Activated T-cell treated with anti-CD3 and anti-CD28 coated beads, Interleukin-2, amount 50 U/mL, for 24 hours (primary cell): ENCODE measurements around the gene TSPAN5.
"Not testable (repeated sequence)": the region's sequence is repeated elsewhere in the genome, so short reads cannot be mapped to it uniquely, and the experiment has no call there.

Source experiments
- DNase-seq: peaks from one replicate; pipeline ENCODE4 v3.0.0-alpha.2; 2020
- H3K27ac Mint-ChIP-seq: 2 replicates; pipeline ENCODE4 v1.8.0; 2020; ENCODE audit warnings: mild to moderate bottlenecking, mixed read lengths
- H3K27me3 Mint-ChIP-seq: 2 replicates; pipeline ENCODE4 v1.8.0; 2020; ENCODE audit warnings: mixed read lengths
- H3K36me3 Mint-ChIP-seq: 2 replicates; pipeline ENCODE4 v1.8.0; 2020; ENCODE audit warnings: low read depth, mixed read lengths
- H3K4me1 Mint-ChIP-seq: 2 replicates; pipeline ENCODE4 v1.8.0; 2020; ENCODE audit warnings: low read depth, mixed read lengths
- H3K4me3 Mint-ChIP-seq: 2 replicates; pipeline ENCODE4 v1.8.0; 2020; ENCODE audit warnings: mild to moderate bottlenecking, moderate library complexity, mixed read lengths
- H3K9me3 Mint-ChIP-seq: 2 replicates; pipeline ENCODE4 v1.8.0; 2020; ENCODE audit warnings: mixed read lengths

Gene TSPAN5

DNA sequence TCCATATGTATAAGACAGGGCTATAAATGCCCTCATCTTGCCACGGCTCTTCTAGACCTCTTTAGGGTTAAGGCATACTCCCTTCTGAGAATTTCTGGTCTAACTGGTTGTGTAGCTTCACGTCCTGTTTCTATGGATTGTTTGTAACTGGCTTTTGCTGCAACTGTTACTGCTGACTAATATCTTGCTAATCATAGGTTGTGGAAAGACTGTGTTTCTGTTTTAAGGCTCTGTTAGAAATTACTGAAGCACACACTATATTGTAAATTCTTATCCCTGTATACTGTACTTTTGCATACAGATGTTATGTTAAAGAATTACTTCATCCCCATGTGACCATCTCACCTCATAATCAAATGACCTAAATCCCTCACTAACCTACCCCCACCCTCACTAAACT is 178.8 kb downstream of the TSPAN5 start:
- Mint-ChIP-seq H3K36me3 (peaks cover 76% of the 10 kb centered on the region), H3K27ac (peak overlapping the region; percentile 78), H3K4me1 (peaks cover 74% of the 10 kb centered on the region)
- H3K4me3 Mint-ChIP-seq, H3K9me3 Mint-ChIP-seq, DNase-seq, H3K27me3 Mint-ChIP-seq: not testable (repeated sequence)

- peaks cover 83% of the 10 kb centered on the region for H3K36me3 Mint-ChIP-seq
- H3K9me3 Mint-ChIP-seq: no peaks in the 10 kb centered on the region
- peaks cover 64% of the 10 kb centered on the region for H3K4me1 Mint-ChIP-seq
- DNase-seq: no peak
- H3K4me3 Mint-ChIP-seq: no peak overlapping the region
- H3K27me3 Mint-ChIP-seq: no peaks in the 10 kb centered on the region
- no peak overlapping the region for H3K27ac Mint-ChIP-seq
These were observed 181.5 kb downstream of the TSPAN5 start for GRCh38 chr4:98476891-98477290.

DNA sequence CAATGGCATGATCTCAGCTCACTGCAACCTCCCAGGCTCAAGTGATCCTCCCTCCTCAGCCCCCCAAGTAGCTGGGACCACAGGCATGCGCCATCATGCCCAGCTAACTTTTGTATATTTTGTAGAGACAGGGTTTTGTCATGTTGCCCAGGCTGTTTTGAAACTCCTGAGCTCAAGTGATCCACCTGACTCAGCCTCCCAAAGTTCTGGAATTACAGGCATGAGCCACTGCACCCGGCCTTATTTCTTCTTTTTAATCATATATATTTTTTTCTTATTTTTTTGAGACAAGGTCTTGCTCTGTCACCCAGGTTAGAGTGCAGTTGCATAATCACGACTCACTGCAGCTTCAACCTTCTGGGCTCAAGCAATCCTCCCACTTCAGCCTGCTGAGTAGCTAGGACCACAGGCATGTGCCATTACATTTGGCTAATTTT is 184.0 kb downstream of the TSPAN5 start:
- no peaks in the 10 kb centered on the region for H3K9me3 Mint-ChIP-seq
- peaks cover 90% of the 10 kb centered on the region for H3K36me3 Mint-ChIP-seq
- no peak overlapping the region for H3K4me3 Mint-ChIP-seq
- peak overlapping the region; percentile 37 for H3K27ac Mint-ChIP-seq
- DNase-seq: no peak
- H3K4me1 Mint-ChIP-seq: peaks cover 58% of the 10 kb centered on the region
- no peaks in the 10 kb centered on the region for H3K27me3 Mint-ChIP-seq

- H3K27ac Mint-ChIP-seq: no peak overlapping the region
- no peak overlapping the region for H3K4me3 Mint-ChIP-seq
- H3K36me3 Mint-ChIP-seq: peaks cover 77% of the 10 kb centered on the region
- H3K4me1 Mint-ChIP-seq: peaks cover 49% of the 10 kb centered on the region
- no peak for DNase-seq
- no peaks in the 10 kb centered on the region for H3K9me3 Mint-ChIP-seq
- no peaks in the 10 kb centered on the region for H3K27me3 Mint-ChIP-seq
These were observed 185.4 kb downstream of the TSPAN5 start for GRCh38 chr4:98473046-98473445.

GRCh38 chr4:98470831-98471230 is 187.6 kb downstream of the TSPAN5 start:
- peaks cover 57% of the 10 kb centered on the region for H3K4me1 Mint-ChIP-seq
- peaks cover 59% of the 10 kb centered on the region for H3K36me3 Mint-ChIP-seq
- peak overlapping the region; percentile 50 for H3K27ac Mint-ChIP-seq
- DNase-seq: no peak
- no peaks in the 10 kb centered on the region for H3K27me3 Mint-ChIP-seq
- H3K9me3 Mint-ChIP-seq: no peaks in the 10 kb centered on the region
- H3K4me3 Mint-ChIP-seq: no peak overlapping the region

DNA sequence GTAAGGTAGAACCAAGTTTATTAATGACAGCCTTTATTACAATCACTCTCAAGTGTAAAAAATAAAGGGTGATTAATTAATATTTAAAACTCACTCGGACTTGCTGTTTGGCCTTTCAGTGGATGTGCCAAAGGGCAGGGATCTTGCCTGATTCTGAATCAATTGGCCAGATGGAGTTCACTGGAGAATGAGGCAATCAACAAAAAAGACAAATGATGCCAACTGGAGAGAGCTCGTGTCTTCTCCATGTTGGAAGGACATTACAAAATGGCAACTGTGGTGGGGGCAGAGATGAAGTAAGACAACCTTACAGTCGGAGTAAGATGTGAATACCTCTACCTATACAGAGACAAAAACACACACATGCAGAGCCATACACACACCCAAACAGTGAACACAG is 188.0 kb downstream of the TSPAN5 start:
- H3K36me3 Mint-ChIP-seq: peaks cover 56% of the 10 kb centered on the region
- H3K9me3 Mint-ChIP-seq: no peaks in the 10 kb centered on the region
- DNase-seq: no peak
- H3K4me1 Mint-ChIP-seq: peaks cover 59% of the 10 kb centered on the region
- no peak overlapping the region for H3K27ac Mint-ChIP-seq
- H3K27me3 Mint-ChIP-seq: no peaks in the 10 kb centered on the region
- H3K4me3 Mint-ChIP-seq: no peak overlapping the region

DNA sequence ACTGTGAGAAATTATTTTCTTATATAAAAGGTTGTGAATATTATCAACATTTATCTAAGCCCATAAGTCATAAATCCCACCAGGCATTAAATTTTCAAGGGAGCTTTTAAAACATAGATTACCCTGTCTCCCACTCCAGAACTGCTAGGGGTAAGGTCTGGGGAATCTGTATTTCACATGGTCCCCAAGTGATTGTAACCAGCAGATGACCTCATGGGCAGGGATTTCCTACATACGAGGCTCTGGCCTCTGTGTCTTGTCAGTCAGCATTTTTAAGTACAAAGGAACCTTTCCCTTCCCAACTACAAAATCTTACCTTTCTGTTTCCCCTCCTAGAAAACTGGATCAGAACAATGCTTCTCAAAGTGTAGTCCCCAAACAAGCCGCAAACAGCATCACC is 188.6 kb downstream of the TSPAN5 start:
- peaks cover 50% of the 10 kb centered on the region for H3K36me3 Mint-ChIP-seq
- H3K9me3 Mint-ChIP-seq: no peaks in the 10 kb centered on the region
- H3K4me3 Mint-ChIP-seq: no peak overlapping the region
- no peaks in the 10 kb centered on the region for H3K27me3 Mint-ChIP-seq
- no peak for DNase-seq
- no peak overlapping the region for H3K27ac Mint-ChIP-seq
- H3K4me1 Mint-ChIP-seq: peaks cover 54% of the 10 kb centered on the region

DNA sequence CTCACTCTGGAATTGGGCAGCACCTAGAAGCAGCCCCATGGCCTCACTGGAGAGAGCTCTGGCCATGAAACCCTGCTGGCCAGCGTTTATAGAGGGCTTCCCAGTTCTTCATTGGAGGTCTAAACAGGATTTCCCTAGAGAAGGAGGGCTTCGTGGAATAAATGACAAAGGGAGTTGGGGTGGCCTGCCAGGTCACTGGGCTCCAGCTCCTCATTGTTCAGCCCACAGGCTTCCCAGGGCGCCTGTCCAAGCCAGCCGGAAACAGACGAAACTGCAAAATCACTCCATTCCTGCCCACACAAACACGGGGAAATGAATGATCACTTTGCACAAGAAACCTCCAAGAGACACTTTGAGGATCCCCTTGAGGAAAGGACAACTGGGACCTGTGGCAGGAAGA is 189.7 kb downstream of the TSPAN5 start:
- DNase-seq: no peak
- peaks cover 41% of the 10 kb centered on the region for H3K36me3 Mint-ChIP-seq
- H3K27ac Mint-ChIP-seq: no peak overlapping the region
- H3K27me3 Mint-ChIP-seq: no peaks in the 10 kb centered on the region
- no peaks in the 10 kb centered on the region for H3K9me3 Mint-ChIP-seq
- H3K4me1 Mint-ChIP-seq: peaks cover 46% of the 10 kb centered on the region
- no peak overlapping the region for H3K4me3 Mint-ChIP-seq

DNA sequence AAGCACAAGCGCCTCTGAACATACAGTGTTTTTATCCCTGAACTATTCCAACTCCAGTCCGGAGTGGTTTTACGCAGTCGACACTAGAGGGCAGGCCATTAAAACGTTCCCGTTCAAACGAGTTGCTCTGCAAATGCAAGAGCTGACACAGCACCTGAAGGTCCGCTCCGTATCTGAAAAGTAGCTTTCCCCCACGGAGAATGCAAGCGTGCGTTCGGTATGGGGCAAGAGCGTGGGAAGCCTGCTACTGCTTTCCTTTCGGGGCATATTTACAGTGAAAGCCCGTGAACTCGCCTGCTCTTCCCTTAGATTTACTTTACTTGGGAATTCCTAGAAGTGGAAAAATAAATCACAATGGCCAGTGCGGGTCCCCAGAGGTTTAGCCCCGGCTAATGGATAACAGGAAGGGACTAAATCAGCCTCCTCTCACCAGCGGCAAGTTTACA is 190.8 kb downstream of the TSPAN5 start:
- H3K9me3 Mint-ChIP-seq: no peaks in the 10 kb centered on the region
- peaks cover 31% of the 10 kb centered on the region for H3K36me3 Mint-ChIP-seq
- peaks cover 39% of the 10 kb centered on the region for H3K4me1 Mint-ChIP-seq
- H3K4me3 Mint-ChIP-seq: peak overlapping the region; percentile 57
- H3K27me3 Mint-ChIP-seq: no peaks in the 10 kb centered on the region
- H3K27ac Mint-ChIP-seq: peak overlapping the region; percentile 41
- peak; percentile 73 for DNase-seq

DNA sequence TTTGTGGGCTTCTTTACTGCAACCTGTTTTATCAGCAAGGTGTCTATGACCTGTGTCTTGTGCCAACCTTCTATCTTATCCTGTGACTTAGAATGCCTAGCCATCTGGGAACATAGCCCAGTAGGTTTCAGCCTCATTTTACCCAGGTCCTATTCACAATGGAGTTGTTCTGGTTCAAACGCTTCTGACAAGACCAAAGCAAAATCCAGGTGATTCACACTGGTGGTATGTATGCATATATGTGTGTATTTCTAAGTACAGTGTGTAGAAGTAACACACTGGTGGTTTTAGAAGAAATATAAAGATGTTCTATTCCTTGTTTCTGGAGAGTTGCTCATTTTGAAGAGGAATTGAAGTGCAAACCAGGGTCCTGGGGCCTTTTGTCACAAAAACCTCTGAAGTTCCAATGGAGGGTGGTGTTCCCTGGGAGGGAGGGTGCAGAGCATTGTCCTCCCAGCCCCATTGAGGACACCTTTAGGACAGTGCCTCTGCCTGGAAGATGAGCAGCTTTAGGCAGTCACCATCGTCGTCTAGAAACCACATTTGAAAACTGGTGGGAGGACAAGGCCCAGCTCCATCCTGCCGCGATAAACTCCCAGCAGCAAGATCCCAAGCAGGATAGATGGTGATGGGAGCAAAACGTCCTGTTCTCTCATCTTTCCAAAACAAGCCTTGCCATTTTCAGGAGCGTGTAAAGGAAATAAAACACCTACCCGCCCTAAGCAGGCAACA is 191.4 kb downstream of the TSPAN5 start:
- Mint-ChIP-seq H3K27ac (no peak overlapping the region), H3K4me1 (peaks cover 36% of the 10 kb centered on the region), H3K4me3 (no peak overlapping the region), H3K9me3 (peaks cover 1% of the 10 kb centered on the region), H3K36me3 (peaks cover 25% of the 10 kb centered on the region), H3K27me3 (no peaks in the 10 kb centered on the region)
- no peak for DNase-seq

DNA sequence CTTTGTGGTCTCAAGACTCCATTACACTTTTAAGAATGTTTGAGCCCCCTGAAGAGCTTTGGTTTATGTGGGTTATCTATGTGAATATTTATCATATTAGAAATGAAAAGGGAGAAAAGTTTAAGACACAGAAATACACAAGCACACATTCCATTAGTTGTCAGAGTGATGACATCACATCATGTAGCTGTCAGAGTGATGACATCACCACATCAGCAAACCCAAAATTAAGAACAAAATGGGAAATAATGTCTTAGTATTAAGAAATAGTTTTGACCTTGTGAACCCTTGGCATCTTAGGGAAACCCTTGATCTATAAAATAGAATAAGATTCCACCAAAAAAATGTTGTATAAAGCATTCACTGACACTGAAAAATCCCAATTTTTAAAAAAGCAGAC is 195.9 kb downstream of the TSPAN5 start:
- no peak overlapping the region for H3K27ac Mint-ChIP-seq

DNA sequence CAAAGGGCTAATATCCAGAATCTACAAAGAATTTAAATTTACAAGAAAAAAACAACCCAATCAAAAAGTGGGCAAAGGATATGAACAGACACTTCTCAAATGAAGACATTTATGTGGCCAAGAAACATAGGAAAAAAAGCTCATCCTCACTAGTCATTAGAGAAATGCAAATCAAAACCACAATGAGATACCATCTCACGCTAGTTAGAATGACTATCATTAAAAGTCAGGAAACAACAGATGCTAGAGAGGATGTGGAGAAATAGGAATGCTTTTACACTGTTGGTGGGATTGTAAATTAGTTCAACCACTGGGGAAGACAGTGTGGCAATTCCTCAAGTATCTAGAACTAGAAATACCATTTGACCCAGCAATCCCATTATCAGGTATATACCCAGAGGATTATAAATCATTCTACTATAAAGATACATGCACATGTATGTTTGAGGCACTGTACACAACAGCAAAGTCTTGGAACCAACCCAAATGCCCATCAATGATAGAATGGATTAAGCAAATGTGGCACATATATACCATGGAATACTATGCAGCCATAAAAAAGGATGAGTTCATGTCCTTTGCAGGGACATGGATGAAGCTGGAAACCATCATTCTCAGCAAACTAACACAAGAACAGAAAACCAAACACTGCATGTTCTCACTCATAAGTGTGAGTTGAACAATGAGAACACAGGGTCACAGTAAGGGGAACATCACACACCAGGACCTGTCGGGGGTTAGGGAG is 197.1 kb downstream of the TSPAN5 start:
- H3K9me3 Mint-ChIP-seq, DNase-seq: not testable (repeated sequence)

More for the DNA sequence above, 195.9 kb downstream of the TSPAN5 start:
- Mint-ChIP-seq H3K4me1 (peaks cover 15% of the 10 kb centered on the region), H3K27me3 (no peaks in the 10 kb centered on the region), H3K4me3 (no peak overlapping the region), H3K36me3 (no peaks in the 10 kb centered on the region), H3K9me3 (peaks cover 5% of the 10 kb centered on the region)
- no peak for DNase-seq

DNA sequence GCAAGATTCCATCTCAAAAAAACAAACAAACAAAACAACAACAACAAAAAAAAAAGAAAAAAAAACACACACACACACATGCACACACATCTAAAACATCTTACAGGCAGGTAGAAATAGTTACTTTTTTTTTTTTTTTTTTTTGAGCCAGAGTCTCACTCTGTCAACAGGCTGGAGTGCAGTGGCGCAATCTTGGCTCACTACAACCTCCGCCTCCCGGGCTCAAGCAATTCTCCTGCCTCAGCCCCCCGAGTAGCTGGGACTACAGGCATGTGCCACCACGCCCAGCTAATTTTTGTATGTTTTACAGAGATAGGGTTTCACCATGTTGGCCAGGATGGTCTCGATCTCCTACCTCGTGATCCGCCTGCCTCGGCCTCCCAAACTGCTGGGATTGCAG is 201.0 kb downstream of the TSPAN5 start:
- not testable (repeated sequence) for H3K9me3 Mint-ChIP-seq, H3K4me3 Mint-ChIP-seq, H3K27ac Mint-ChIP-seq, DNase-seq, H3K27me3 Mint-ChIP-seq, H3K36me3 Mint-ChIP-seq
- H3K4me1 Mint-ChIP-seq: peaks cover 11% of the 10 kb centered on the region

More for the DNA sequence above, 197.1 kb downstream of the TSPAN5 start:
- not testable (repeated sequence) for H3K27me3 Mint-ChIP-seq, H3K4me3 Mint-ChIP-seq, H3K36me3 Mint-ChIP-seq, H3K27ac Mint-ChIP-seq
- H3K4me1 Mint-ChIP-seq: peaks cover 11% of the 10 kb centered on the region

DNA sequence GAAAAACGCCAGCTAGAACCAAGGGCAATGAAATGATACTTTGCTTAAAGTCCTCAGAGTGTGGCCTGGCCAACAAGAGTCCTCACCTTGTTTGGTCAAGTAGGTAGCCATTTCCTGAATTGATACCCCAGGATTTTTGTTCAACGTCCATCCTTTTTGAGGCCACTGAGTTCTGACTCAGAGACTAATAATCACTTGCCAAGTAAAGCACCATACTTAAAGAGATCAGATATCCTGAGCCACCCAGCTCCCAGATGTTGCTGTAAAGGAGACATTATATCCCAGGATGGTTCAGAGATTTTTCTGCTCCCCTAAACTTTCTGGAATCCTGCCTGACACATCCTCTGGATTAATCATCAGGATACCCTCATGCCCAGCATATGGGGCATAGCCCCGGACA is 206.3 kb downstream of the TSPAN5 start:
- Mint-ChIP-seq H3K36me3 (no peaks in the 10 kb centered on the region), H3K27me3 (no peaks in the 10 kb centered on the region), H3K4me3 (no peak overlapping the region), H3K4me1 (peaks cover 27% of the 10 kb centered on the region), H3K27ac (no peak overlapping the region), H3K9me3 (peaks cover 3% of the 10 kb centered on the region)
- DNase-seq: no peak

GRCh38 chr4:98448908-98449307 is 209.5 kb downstream of the TSPAN5 start:
- H3K36me3 Mint-ChIP-seq: peaks cover 14% of the 10 kb centered on the region

More at GRCh38 chr4:98448908-98449307, 209.5 kb downstream of the TSPAN5 start:
- Mint-ChIP-seq H3K4me1 (peaks cover 42% of the 10 kb centered on the region), H3K9me3 (peaks cover 7% of the 10 kb centered on the region), H3K27ac (no peak overlapping the region), H3K4me3 (no peak overlapping the region), H3K27me3 (no peaks in the 10 kb centered on the region)
- no peak for DNase-seq
